ENCODE measurements around the gene PDS5B.

Gene PDS5B

DNA sequence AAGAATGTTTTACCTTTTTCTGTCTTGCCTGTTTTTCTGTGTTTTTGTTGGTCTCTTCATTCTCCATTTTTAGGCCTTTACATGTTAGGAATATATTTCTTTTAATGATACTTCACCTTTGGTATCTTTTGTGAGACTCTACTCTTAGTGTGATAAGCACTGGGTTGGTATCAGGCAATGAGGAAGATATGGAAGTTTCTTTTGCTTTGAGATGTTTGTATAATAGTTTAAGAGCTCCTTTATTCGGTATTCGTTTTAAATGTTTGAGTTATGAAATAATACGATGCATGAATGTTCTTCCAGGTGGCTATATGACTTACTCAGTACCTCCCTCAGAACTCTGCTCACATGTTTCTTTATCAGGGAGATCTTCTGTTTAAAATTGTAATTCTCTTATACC lies 144.8 kb downstream of the PDS5B start:
- no peak for DNase-seq (ENCODE audit: low read depth)

DNA sequence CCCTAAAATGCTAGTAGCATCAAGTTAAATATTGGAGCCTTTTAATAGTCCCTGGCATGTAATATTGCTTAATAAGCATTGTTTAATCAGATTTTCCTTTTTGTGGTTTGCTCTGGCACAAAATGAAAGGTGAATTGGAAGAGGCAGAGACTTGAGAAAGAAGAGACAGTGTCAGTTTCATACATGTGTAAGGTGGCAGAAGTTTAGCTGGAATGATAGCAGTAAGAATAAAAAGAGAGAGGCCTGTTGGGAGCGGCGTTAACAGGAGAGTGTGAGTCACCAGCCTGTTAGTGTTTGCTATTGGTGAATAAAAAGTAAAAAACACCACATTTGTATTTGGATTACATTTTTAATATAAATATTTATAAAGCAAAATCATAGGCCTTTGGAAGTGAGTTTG lies 145.3 kb downstream of the PDS5B start:
- DNase-seq (ENCODE audit: low read depth): no peak

- no peak for DNase-seq (ENCODE audit: low read depth)
Observed at GRCh38 chr13:32733690-32734089, 147.4 kb downstream of the PDS5B start.

GRCh38 chr13:32734511-32734910 lies 148.3 kb downstream of the PDS5B start:
- no peak for DNase-seq (ENCODE audit: low read depth)

- no peak for DNase-seq (ENCODE audit: low read depth)
Observed at GRCh38 chr13:32735859-32736258, 149.6 kb downstream of the PDS5B start.

DNA sequence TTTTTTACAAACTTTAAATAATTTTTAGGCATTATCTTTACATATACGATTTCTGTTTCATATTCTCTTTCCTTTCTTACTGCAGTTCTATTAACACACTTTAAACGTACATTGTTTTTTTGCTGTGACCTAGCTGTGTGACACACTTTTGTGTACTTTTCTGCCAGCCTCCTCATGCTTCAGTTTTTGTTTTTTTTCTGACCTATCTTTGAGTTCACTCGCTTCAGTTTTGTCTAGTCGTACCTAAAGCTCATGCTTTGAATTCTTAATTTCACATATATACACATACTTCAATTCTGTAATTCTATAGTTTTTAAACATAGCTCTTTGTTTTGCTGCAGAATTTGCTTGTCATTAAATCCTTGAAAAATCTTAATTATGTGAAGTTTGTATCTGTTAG lies 150.4 kb downstream of the PDS5B start:
- no peak for DNase-seq (ENCODE audit: low read depth)

DNA sequence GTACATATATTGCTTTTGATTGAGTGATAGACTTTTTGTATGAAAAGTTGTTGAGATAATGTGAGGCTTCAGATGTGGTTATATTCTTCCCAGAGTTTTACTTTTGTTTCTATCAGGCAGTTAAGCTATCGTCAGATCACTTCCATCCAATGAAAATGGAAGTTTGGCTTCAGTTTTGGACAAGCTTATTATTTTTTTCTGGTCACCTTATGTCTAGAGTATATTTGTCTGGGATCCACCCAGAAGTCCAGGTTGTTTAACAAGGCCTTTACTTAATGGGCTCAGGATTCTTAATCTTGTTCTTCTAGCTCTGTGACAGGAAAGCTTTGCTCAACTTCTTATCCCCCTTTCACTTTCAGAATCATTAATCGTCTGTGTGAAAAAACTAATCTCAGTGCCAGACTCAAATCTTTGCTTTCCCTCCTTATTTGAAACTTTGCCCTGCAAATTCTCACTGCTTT lies 150.9 kb downstream of the PDS5B start:
- no peak for DNase-seq (ENCODE audit: low read depth)

- DNase-seq (ENCODE audit: low read depth): no peak
Observed at GRCh38 chr13:32737679-32738078, 151.4 kb downstream of the PDS5B start.

GRCh38 chr13:32745509-32745908 lies 159.3 kb downstream of the PDS5B start:
- DNase-seq (ENCODE audit: low read depth): no peak

- no peak for DNase-seq (ENCODE audit: low read depth)
Observed at GRCh38 chr13:32746474-32746873, 160.2 kb downstream of the PDS5B start.

DNA sequence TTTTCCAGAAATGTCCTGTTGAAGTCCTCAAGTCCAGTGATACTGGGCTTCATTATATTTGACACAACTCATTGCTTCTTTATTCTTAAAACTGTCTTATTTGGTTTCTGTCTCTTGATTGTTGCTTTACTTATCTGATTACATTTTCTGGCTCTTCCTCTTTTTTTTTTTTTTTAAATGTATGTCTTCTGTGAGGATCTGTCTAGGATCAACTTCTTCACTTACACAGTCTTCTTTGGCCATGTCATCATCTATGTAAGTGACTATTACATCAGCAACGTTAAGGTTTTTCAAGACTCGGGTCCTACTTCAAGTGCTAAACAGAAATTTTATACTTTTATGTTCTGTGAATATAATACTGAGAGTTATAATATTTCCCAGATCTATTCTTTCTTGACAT lies 162.1 kb downstream of the PDS5B start:
- DNase-seq (ENCODE audit: low read depth): no peak

GRCh38 chr13:32751340-32751739 lies 165.1 kb downstream of the PDS5B start:
- no peak for DNase-seq (ENCODE audit: low read depth)

- no peak for DNase-seq (ENCODE audit: low read depth)
Observed at GRCh38 chr13:32752311-32752710, 166.1 kb downstream of the PDS5B start.

- no peak for DNase-seq (ENCODE audit: low read depth)
Observed at GRCh38 chr13:32752997-32753606, 166.8 kb downstream of the PDS5B start.

DNA sequence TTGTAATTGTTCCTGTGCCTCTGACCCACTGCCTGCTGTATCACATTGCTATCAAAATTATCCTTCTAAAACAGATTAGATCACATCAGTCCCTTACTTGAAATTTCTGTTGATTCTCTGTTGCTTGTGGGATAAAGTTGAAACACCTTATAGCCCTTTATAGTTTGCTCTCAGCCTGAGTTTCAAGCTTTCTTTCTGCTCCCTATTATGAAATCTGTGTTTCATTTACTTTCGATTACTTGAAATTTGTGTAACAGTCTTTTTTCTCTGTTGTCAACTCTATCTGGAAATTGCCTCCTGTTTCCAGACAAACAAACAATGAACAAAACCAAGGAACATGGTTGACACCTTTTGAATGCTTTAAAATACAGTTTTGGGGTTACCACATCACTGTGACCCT lies 167.9 kb downstream of the PDS5B start:
- no peak for DNase-seq (ENCODE audit: low read depth)

DNA sequence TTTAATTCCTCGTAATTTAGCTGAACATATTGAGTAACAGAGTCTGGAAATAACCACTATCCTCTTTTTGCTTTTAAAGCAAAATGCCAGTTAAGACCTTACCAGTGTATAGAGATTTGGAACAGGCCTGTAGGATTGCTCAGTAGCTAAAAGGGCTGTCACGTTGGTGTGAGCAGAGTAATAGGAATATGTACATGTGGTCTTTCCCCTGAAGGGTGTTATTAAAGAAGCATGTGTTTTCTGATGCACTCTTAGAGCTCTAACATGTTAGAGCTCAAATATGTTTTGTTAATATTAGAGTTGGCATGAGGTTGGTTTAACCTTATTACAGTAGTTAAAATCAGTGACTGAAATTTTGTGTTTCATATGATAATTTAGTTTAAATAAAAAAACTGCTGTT lies 172.9 kb downstream of the PDS5B start:
- no peak for DNase-seq (ENCODE audit: low read depth)

DNA sequence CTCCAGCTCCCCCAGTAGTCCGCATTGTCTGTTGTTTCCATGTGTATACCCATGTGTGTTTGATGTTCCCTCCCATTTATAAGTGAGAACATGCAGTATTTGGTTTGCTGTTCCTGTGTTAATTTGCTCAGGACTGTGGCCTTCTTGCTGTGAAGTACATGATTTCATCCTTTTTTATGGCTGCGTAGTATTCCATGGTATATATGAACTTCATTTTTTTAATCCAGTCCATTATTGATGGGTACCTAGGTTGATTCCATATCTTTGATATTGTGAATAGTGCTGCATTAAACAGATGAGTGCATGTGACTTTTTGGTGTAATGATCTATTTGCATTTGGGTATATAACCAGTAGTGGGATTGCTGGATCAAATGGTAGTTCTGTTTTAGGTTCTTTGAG lies 175.2 kb downstream of the PDS5B start:
- DNase-seq (ENCODE audit: low read depth): no peak

GRCh38 chr13:32779119-32779518 lies 192.9 kb downstream of the PDS5B start:
- DNase-seq (ENCODE audit: low read depth): no peak

DNA sequence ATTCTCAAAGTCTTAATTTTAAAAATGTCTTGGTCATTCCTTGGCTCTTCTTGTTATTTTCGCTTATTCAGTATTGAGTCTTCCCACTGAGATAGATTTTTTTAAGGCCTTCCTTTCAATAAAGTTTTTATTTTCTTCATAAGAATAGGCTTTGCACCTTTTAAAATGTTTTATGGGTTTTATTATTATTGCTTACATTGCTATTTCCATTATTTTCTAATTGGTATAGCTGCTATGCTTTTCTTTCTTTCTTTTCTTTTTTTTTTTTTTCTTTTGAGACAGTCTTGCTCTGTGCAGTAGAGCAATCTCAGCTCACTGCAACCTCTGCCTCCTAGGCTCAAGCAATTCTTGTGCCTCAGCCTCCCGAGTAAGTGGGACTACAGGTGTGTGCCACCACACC lies 195.7 kb downstream of the PDS5B start:
- no peak for DNase-seq (ENCODE audit: low read depth)

- DNase-seq (ENCODE audit: low read depth): no peak
Observed at GRCh38 chr13:32783067-32783466, 196.8 kb downstream of the PDS5B start.

DNA sequence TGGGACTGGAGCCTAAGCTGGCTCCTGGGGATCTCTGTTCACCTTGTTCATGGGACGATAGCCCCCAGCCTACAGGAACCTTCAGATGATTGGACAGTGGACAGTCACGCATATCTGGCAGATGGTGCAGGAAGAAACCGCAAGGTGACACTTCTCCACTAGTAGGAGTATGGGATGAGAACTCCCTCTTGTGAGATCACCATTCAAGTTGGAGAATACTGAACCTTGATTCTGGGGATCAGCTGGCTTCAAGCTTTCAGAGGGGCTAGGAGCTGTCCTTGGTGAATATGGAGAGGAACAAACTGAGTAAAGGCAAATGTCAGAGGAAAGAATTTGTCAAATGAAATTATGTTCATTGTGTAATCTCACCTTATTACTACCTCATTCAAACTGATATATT lies 204.5 kb downstream of the PDS5B start:
- DNase-seq (ENCODE audit: low read depth): no peak

- DNase-seq (ENCODE audit: low read depth): no peak
Observed at GRCh38 chr13:32791545-32792172, 205.4 kb downstream of the PDS5B start.

DNA sequence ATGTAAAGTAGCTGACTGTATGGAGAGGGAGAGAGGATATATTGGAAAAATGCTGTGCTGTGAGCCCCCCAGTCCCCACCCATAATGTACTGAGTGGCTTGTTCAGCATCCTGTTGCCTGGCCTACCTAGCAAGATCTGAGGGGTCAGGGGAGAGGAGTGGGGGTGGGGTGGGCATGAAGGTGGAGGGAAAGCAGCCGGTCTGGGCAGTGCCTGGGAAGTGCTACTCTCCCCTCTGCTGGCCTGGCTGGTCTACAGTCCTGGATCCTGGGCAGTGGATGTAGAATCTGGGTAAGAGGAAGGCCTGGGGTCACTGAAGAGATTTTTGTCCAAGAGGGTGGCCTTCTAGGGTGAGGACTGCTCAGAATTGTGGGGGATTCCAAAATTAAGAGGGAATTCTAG lies 210.5 kb downstream of the PDS5B start:
- DNase-seq (ENCODE audit: low read depth): no peak

- no peak for DNase-seq (ENCODE audit: low read depth)
Observed at GRCh38 chr13:32802159-32802558, 215.9 kb downstream of the PDS5B start.

Data from stimulated activated CD8-positive, alpha-beta memory T cell treated with anti-CD3 and anti-CD28 coated beads, Interleukin-12 subunit alpha, Interleukin-12 subunit beta, amount 100 ng/mL, for 4 hours (primary cell).